Activated naive CD4-positive, alpha-beta T cell treated with anti-CD3 and anti-CD28 coated beads for 36 hours (primary cell): ENCODE results near the gene MPRIP. TPM values are rescaled to one million over a fixed set of nuclear protein-coding genes. Genes with fewer than 3 reads are reported as not detected.

ENCODE experiments used
- CTCF ChIA-PET: fragments of 350-600 bp; sonication (Branson Sonifier 250); formaldehyde crosslinking; loops from one replicate; lab custom pipeline; 2021; ENCODE audit warnings: antibody characterized with exemption; lab: Charles Lee
- DNase-seq: peaks from one replicate; pipeline ENCODE4 v3.0.0-alpha.2; 2020
- H3K27ac Mint-ChIP-seq: one replicate; pipeline ENCODE4 v1.8.0; 2021; ENCODE audit warnings: mild to moderate bottlenecking, mixed read lengths
- H3K27me3 Mint-ChIP-seq: one replicate; pipeline ENCODE4 v1.8.0; 2021; ENCODE audit warnings: low read depth, mixed read lengths
- H3K36me3 Mint-ChIP-seq: one replicate; pipeline ENCODE4 v1.8.0; 2021; ENCODE audit warnings: low read depth, mixed read lengths
- H3K4me1 Mint-ChIP-seq: one replicate; pipeline ENCODE4 v1.8.0; 2021; ENCODE audit warnings: low read depth, mixed read lengths
- H3K4me3 Mint-ChIP-seq: one replicate; pipeline ENCODE4 v1.8.0; 2021; ENCODE audit warnings: mild to moderate bottlenecking, moderate library complexity, mixed read lengths
- H3K9me3 Mint-ChIP-seq: one replicate; pipeline ENCODE4 v1.8.0; 2021; ENCODE audit warnings: mixed read lengths
- intact Hi-C: fragments of 100-400 bp; cut with micrococcal nuclease; formaldehyde crosslinking; loops from one replicate; pipeline ENCODE4 v1.15.1; 2023
- total RNA-seq, 2 experiments: library from RNA; stranded (reverse); gene quantifications; one replicate each; pipeline ENCODE4 v1.2.3, GENCODE V29; 2021

MPRIP gene
- total RNA-seq, 2 experiments from 2014 or later = 125 TPM

- H3K4me1 Mint-ChIP-seq = no peaks in the 10 kb centered on the region
- no peak overlapping the region for H3K27ac Mint-ChIP-seq
- no peaks in the 10 kb centered on the region for H3K36me3 Mint-ChIP-seq
- intact Hi-C loops = no loop called here
- no peak for DNase-seq
- no peaks in the 10 kb centered on the region for H3K9me3 Mint-ChIP-seq
- no peak overlapping the region for H3K4me3 Mint-ChIP-seq
- CTCF ChIA-PET = no interaction called here
- no peaks in the 10 kb centered on the region for H3K27me3 Mint-ChIP-seq
These were observed 6.8 kb upstream of the MPRIP start for GRCh38 chr17:17035490-17035889.

- H3K36me3 Mint-ChIP-seq = no peaks in the 10 kb centered on the region
- no peak overlapping the region for H3K27ac Mint-ChIP-seq
- no peaks in the 10 kb centered on the region for H3K27me3 Mint-ChIP-seq
- no peak overlapping the region for H3K4me3 Mint-ChIP-seq
- DNase-seq = no peak
- no peaks in the 10 kb centered on the region for H3K9me3 Mint-ChIP-seq
- intact Hi-C loops = no loop called here
- CTCF ChIA-PET = no interaction called here
- peaks cover 2% of the 10 kb centered on the region for H3K4me1 Mint-ChIP-seq
These were observed 6.2 kb upstream of the MPRIP start for GRCh38 chr17:17035920-17036523.

- no peak overlapping the region for H3K4me3 Mint-ChIP-seq
- intact Hi-C loops = no loop called here
- peaks cover 7% of the 10 kb centered on the region for H3K4me1 Mint-ChIP-seq
- no peaks in the 10 kb centered on the region for H3K27me3 Mint-ChIP-seq
- DNase-seq = no peak
- CTCF ChIA-PET = no interaction called here
- H3K9me3 Mint-ChIP-seq = no peaks in the 10 kb centered on the region
- H3K27ac Mint-ChIP-seq = no peak overlapping the region
- no peaks in the 10 kb centered on the region for H3K36me3 Mint-ChIP-seq
These were observed 5.7 kb upstream of the MPRIP start for GRCh38 chr17:17036524-17036998.

GRCh38 chr17:17039911-17040310 is 2.3 kb upstream of the MPRIP start:
- CTCF ChIA-PET = no interaction called here
- H3K27ac Mint-ChIP-seq = no peak overlapping the region
- intact Hi-C loops = loop anchor here (5.0 kb wide), 3 partner anchors 47 to 552 kb away; partner anchors contain the start of gene PEMT

GRCh38 chr17:17041018-17041521 is 1.2 kb upstream of the MPRIP start:
- H3K27ac Mint-ChIP-seq = no peak overlapping the region
- no peaks in the 10 kb centered on the region for H3K36me3 Mint-ChIP-seq
- intact Hi-C loops = loop anchor here (5.0 kb wide), 3 partner anchors 46 to 551 kb away; partner anchors contain the start of gene PEMT
- no peaks in the 10 kb centered on the region for H3K9me3 Mint-ChIP-seq
- peak overlapping the region; percentile 60 for H3K4me3 Mint-ChIP-seq
- CTCF ChIA-PET = no interaction called here
- peaks cover 38% of the 10 kb centered on the region for H3K4me1 Mint-ChIP-seq
- H3K27me3 Mint-ChIP-seq = no peaks in the 10 kb centered on the region
- DNase-seq = no peak

More at GRCh38 chr17:17039911-17040310, 2.3 kb upstream of the MPRIP start:
- Mint-ChIP-seq H3K4me3 (no peak overlapping the region), H3K36me3 (no peaks in the 10 kb centered on the region), H3K9me3 (no peaks in the 10 kb centered on the region), H3K27me3 (no peaks in the 10 kb centered on the region), H3K4me1 (peaks cover 29% of the 10 kb centered on the region)
- DNase-seq = no peak

- H3K4me1 Mint-ChIP-seq = peaks cover 45% of the 10 kb centered on the region
- H3K36me3 Mint-ChIP-seq = no peaks in the 10 kb centered on the region
- CTCF ChIA-PET = no interaction called here
- DNase-seq = peak; percentile 97
- no peaks in the 10 kb centered on the region for H3K27me3 Mint-ChIP-seq
- H3K27ac Mint-ChIP-seq = no peak overlapping the region
- no peaks in the 10 kb centered on the region for H3K9me3 Mint-ChIP-seq
- intact Hi-C loops = loop anchor here (1.0 to 5.0 kb wide), 6 partner anchors 46 to 551 kb away; partner anchors contain the start of genes COPS3 and PEMT
- peak overlapping the region; percentile 60 for H3K4me3 Mint-ChIP-seq
These were observed 480 bp upstream of the MPRIP start for GRCh38 chr17:17041571-17042383.

- Mint-ChIP-seq H3K27me3 (no peaks in the 10 kb centered on the region), H3K4me3 (peak overlapping the region; percentile 89), H3K27ac (peak overlapping the region; percentile 63), H3K9me3 (no peaks in the 10 kb centered on the region), H3K36me3 (no peaks in the 10 kb centered on the region), H3K4me1 (peaks cover 54% of the 10 kb centered on the region)
- CTCF ChIA-PET = interaction anchor here (0.9 kb wide), 1 partner anchor 272 kb away, joined by 3 read pairs; no protein-coding TSS in a partner anchor
- peak; percentile 46 for DNase-seq
- intact Hi-C loops = loop anchor here (1.0 to 5.0 kb wide), 6 partner anchors 44 to 549 kb away; partner anchors contain the start of genes COPS3 and PEMT
These were observed 699 bp downstream of the MPRIP start for GRCh38 chr17:17042851-17043460.

GRCh38 chr17:17043461-17044271 is 1.4 kb downstream of the MPRIP start:
- peak overlapping the region; percentile 89 for H3K4me3 Mint-ChIP-seq
- no peaks in the 10 kb centered on the region for H3K9me3 Mint-ChIP-seq
- DNase-seq = peak; percentile 40
- CTCF ChIA-PET = interaction anchor here (0.9 kb wide), 1 partner anchor 272 kb away, joined by 3 read pairs; no protein-coding TSS in a partner anchor
- H3K4me1 Mint-ChIP-seq = peaks cover 61% of the 10 kb centered on the region
- H3K27ac Mint-ChIP-seq = peak overlapping the region; percentile 63
- intact Hi-C loops = loop anchor here (2.0 to 5.0 kb wide), 5 partner anchors 44 to 549 kb away; partner anchors contain the start of gene PEMT
- no peaks in the 10 kb centered on the region for H3K36me3 Mint-ChIP-seq
- no peaks in the 10 kb centered on the region for H3K27me3 Mint-ChIP-seq

GRCh38 chr17:17044846-17045561 is 2.7 kb downstream of the MPRIP start:
- Mint-ChIP-seq H3K4me3 (peak overlapping the region; percentile 89), H3K4me1 (peaks cover 62% of the 10 kb centered on the region), H3K27ac (no peak overlapping the region), H3K36me3 (no peaks in the 10 kb centered on the region), H3K27me3 (no peaks in the 10 kb centered on the region), H3K9me3 (no peaks in the 10 kb centered on the region)
- intact Hi-C loops = loop anchor here (5.0 kb wide), 3 partner anchors 42 to 547 kb away; partner anchors contain the start of gene PEMT
- DNase-seq = peak; percentile 30
- CTCF ChIA-PET = no interaction called here

- Mint-ChIP-seq H3K27ac (no peak overlapping the region), H3K4me3 (no peak overlapping the region), H3K4me1 (peaks cover 78% of the 10 kb centered on the region), H3K27me3 (no peaks in the 10 kb centered on the region), H3K36me3 (no peaks in the 10 kb centered on the region), H3K9me3 (no peaks in the 10 kb centered on the region)
- intact Hi-C loops = no loop called here
- no peak for DNase-seq
- CTCF ChIA-PET = no interaction called here
These were observed 5.8 kb downstream of the MPRIP start for GRCh38 chr17:17048106-17048505.
